PC-9 (cell line): Measurements from ENCODE around the gene RFX7.

ENCODE experiments used
- EZH2 ChIP-seq: fragments of 200-600 bp; sonication (generic); IDR thresholded peaks from 2 replicates; pipeline ENCODE4 v1.8.0; 2017; ENCODE audit warnings: antibody characterized with exemption, low read depth
- TF ChIP-seq, protein P1 (sequence below): fragments of 200-600 bp; sonication (generic); conservative IDR thresholded peaks from 2 replicates; pipeline ENCODE4 v1.6.1; 2017; ENCODE audit warnings: mixed run types, antibody characterized with exemption, mild to moderate bottlenecking, moderate library complexity

DNA sequence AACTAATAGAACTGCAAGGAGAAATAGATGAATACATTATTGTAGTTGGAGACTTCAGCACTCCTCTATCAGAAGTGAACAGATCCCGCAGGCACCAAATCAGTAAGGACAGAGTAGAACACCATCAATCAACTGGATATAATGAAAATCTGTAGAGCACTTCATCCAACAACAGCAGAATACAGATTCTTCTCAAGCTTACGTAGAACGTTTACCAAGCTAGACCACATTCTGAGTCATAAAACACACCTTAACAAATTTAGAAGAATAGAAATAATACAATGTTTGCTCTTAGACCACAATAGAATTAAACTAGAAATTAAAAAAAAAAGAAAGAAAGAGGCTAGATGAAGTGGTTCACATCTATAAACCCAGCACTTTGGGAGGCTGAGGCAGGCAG lies 179.5 kb downstream of the RFX7 start:
- TF ChIP-seq, protein P1, sequence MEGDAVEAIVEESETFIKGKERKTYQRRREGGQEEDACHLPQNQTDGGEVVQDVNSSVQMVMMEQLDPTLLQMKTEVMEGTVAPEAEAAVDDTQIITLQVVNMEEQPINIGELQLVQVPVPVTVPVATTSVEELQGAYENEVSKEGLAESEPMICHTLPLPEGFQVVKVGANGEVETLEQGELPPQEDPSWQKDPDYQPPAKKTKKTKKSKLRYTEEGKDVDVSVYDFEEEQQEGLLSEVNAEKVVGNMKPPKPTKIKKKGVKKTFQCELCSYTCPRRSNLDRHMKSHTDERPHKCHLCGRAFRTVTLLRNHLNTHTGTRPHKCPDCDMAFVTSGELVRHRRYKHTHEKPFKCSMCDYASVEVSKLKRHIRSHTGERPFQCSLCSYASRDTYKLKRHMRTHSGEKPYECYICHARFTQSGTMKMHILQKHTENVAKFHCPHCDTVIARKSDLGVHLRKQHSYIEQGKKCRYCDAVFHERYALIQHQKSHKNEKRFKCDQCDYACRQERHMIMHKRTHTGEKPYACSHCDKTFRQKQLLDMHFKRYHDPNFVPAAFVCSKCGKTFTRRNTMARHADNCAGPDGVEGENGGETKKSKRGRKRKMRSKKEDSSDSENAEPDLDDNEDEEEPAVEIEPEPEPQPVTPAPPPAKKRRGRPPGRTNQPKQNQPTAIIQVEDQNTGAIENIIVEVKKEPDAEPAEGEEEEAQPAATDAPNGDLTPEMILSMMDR = no peak
- TF ChIP-seq EZH2 = no peak
